Neutrophil (primary cell): Measurements from ENCODE around the gene RFPL4AL1.
"Not testable (repeated sequence)": the region's sequence is repeated elsewhere in the genome, so short reads cannot be mapped to it uniquely, and the experiment has no call there.

Experiments
- H3K27ac ChIP-seq: fragments of 200-600 bp; sonication (generic); 2 replicates; pipeline ENCODE4 v1.5.1; 2016; ENCODE audit warnings: mild to moderate bottlenecking, moderate library complexity
- H3K27me3 ChIP-seq: fragments of 200-600 bp; sonication (generic); 2 replicates; pipeline ENCODE4 v1.6.0; 2016; ENCODE audit warnings: mild to moderate bottlenecking
- H3K36me3 ChIP-seq: fragments of 200-600 bp; sonication (generic); 2 replicates; pipeline ENCODE4 v1.5.1; 2017
- H3K4me1 ChIP-seq, 2 experiments: fragments of 200-600 bp in 1 of 2; sonication (generic) in 1 of 2; 1 replicate in 1 of 2; 2 replicates in 1 of 2; pipeline versions ENCODE4 v1.5.1 to v1.6.1; 2013 to 2016; ENCODE audit warnings: low read depth in 1 of 2, low read length in 1 of 2, mild to moderate bottlenecking in 1 of 2, moderate library complexity in 1 of 2; ENCODE audit not compliant: control insufficient read depth in 1 of 2, insufficient read depth in 1 of 2
- H3K4me3 ChIP-seq, 2 experiments: fragments of 200-600 bp in 1 of 2; sonication (generic) in 1 of 2; 1 replicate in 1 of 2; 2 replicates in 1 of 2; pipeline ENCODE4 v1.5.1; 2013 to 2016; ENCODE audit warnings: low read depth in 1 of 2, low read length in 1 of 2, mild to moderate bottlenecking in 1 of 2, moderate library complexity in 1 of 2
- H3K9me3 ChIP-seq: fragments of 200-600 bp; sonication (generic); 2 replicates; pipeline ENCODE4 v1.5.1; 2016
- TF ChIP-seq, protein P1 (sequence below): fragments of 200-600 bp; sonication (generic); IDR thresholded peaks from 2 replicates; pipeline ENCODE4 v1.5.1; 2016; ENCODE audit warnings: antibody characterized with exemption

Gene RFPL4AL1

DNA sequence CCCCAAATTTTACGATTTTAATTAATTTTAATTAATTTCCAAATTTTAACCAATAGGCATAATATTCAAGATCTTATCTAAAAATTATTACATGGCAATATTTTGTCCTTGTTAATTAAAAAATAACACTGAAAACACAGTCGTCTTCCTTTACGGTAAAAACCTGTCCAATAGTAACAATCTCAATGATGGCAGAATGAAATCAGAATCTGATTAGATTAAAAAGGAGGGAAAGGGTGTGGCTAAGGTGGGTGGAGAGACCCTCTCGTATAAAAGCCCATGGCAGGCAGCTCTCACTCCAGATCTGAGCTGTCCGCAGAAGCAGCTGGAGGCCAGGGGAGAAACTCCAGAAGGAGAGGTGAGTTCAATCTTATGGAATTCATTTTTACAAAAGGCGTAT, at the start of gene RFPL4AL1:
TSS of gene RFPL4AL1 (plus strand) at position 301 of the 400 bp plus-strand sequence. CDS start 2,687 bp downstream, outside the sequence.
- not testable (repeated sequence) for H3K36me3 ChIP-seq, H3K4me1 ChIP-seq, H3K27me3 ChIP-seq, H3K4me3 ChIP-seq, H3K9me3 ChIP-seq, H3K27ac ChIP-seq

DNA sequence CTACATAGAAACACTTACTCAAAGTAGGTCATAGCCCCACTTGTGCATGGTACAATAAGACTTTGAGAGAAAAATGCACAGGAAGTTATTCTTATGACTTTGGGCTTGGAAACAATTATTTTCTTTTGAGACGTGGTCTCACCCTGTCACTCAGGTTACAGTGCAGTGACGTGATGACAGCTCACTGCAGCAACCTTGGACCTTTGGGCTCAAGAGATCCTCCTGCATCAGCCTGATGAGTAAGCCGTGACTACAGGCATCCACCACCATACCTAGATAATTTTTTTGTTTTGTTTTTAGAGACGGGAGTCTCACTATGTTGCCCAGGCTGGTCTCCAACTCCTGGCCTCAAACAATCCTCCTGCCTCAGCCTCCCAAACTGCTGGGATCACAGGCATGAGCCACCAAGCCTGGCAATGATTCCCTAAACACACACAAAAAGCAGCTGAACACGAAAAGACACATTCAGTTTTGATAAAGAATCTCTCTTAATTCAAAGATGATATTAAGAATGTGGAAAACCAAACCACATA, 48.6 kb upstream of the RFPL4AL1 start:
- H3K4me3 ChIP-seq, result no peak overlapping the region
- H3K27me3 ChIP-seq, result peaks cover 19% of the 10 kb centered on the region
- H3K36me3 ChIP-seq, result no peaks in the 10 kb centered on the region
- no peaks in the 10 kb centered on the region for H3K9me3 ChIP-seq
- H3K4me1 ChIP-seq, result no peaks in the 10 kb centered on the region
- TF ChIP-seq, protein P1, sequence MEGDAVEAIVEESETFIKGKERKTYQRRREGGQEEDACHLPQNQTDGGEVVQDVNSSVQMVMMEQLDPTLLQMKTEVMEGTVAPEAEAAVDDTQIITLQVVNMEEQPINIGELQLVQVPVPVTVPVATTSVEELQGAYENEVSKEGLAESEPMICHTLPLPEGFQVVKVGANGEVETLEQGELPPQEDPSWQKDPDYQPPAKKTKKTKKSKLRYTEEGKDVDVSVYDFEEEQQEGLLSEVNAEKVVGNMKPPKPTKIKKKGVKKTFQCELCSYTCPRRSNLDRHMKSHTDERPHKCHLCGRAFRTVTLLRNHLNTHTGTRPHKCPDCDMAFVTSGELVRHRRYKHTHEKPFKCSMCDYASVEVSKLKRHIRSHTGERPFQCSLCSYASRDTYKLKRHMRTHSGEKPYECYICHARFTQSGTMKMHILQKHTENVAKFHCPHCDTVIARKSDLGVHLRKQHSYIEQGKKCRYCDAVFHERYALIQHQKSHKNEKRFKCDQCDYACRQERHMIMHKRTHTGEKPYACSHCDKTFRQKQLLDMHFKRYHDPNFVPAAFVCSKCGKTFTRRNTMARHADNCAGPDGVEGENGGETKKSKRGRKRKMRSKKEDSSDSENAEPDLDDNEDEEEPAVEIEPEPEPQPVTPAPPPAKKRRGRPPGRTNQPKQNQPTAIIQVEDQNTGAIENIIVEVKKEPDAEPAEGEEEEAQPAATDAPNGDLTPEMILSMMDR, result no peak
- no peak overlapping the region for H3K27ac ChIP-seq

DNA sequence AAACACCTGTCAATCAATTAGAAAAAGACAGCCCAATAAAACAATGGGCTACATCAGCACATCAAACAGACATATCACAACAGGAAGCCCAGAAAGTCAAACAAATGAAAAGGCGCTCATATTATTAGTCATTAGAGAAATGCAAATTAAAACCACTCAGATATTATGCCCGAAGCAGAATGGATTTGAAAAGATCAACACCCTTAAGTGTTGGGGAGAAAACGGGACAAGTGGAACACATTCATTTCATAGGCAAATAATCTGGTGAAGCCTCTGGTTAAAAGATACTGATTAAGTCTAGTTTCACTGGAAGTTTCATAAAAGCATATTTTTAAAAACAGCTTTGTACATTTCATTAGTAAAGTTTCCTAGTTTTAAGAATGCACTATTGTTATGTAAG, 48.1 kb upstream of the RFPL4AL1 start:
- Histone ChIP-seq H3K27ac (no peak overlapping the region), H3K27me3 (peaks cover 19% of the 10 kb centered on the region), H3K36me3 (no peaks in the 10 kb centered on the region), H3K9me3 (no peaks in the 10 kb centered on the region), H3K4me3 (no peak overlapping the region), H3K4me1 (no peaks in the 10 kb centered on the region)
- TF ChIP-seq, protein P1, result no peak

DNA sequence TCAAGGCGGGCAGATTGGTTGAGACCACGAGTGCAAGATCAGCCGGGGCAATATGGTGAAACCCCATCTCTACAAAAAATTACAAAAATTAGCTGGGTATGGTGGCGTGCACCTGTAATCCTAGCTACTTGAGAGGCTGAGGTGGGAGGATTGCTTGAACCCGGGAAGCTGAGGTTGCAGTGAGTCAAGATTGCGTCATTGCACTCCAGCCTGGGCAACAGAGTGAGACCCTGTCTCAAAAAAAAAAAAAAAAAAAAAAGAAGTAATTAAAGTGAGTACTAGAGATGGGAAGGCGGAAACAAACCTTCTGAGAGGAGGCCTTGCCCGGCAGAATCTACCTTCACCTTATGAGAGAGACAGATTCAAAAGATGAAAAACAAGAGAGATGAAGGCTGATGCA, 45.4 kb upstream of the RFPL4AL1 start:
- Histone ChIP-seq H3K27ac (no peak overlapping the region), H3K27me3 (peaks cover 3% of the 10 kb centered on the region), H3K36me3 (no peaks in the 10 kb centered on the region), H3K9me3 (no peaks in the 10 kb centered on the region), H3K4me3 (no peak overlapping the region), H3K4me1 (no peaks in the 10 kb centered on the region)
- TF ChIP-seq, protein P1, result no peak

DNA sequence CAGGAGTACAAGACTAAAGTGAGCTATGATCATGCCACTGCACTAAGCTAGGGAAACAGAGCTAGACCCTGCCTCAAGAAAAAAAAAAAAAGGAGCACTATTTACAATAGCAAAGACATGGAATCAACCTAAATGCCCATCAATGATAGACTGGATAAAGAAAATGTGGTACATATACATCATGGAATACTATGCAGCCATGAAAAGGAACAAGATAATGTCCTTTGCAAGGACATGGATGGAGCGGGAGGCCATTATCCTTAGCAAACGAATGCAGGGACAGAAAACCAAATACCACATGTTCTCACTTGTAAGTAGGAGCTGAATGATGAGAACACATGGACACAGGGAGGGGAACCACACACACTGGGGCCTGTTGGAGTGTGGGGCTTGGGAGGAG, 38.5 kb upstream of the RFPL4AL1 start:
- H3K4me1 ChIP-seq, H3K4me3 ChIP-seq, H3K36me3 ChIP-seq, H3K27ac ChIP-seq, H3K27me3 ChIP-seq, H3K9me3 ChIP-seq: not testable (repeated sequence)

DNA sequence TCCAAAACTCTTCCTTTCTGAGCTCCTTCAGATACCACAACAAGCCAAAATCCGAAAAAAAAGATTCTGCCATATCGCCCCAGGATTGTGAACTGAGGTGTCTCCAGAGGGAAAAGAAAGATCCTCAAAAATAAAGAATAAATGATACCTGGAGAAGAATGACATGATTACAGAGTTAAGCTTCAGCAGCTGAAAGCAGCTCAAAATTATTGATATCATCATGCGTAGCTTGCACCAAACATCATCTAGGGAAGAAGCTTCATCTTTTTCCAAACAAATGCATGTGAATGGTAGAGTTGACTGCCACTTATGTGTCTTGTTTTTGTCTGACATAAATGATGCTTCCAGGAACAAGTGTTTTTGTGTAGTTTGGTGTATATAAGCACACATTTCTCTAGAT, 30.6 kb upstream of the RFPL4AL1 start, which contains the start of gene NLRP9:
TSS of gene NLRP9 (minus strand) at position 101 of the 400 bp plus-strand sequence. CDS start at position 73, 28 bp downstream.
- no peak within 1 kb of the TSS for H3K27ac ChIP-seq
- H3K4me1 ChIP-seq, result no peaks in the 10 kb centered on the region
- no peaks in the 10 kb centered on the region for H3K9me3 ChIP-seq
- H3K27me3 ChIP-seq, result no peaks in the 10 kb centered on the region
- no peak within 1 kb of the TSS for H3K4me3 ChIP-seq
- TF ChIP-seq, protein P1, result no peak
- H3K36me3 ChIP-seq, result no peaks in the 10 kb centered on the region

DNA sequence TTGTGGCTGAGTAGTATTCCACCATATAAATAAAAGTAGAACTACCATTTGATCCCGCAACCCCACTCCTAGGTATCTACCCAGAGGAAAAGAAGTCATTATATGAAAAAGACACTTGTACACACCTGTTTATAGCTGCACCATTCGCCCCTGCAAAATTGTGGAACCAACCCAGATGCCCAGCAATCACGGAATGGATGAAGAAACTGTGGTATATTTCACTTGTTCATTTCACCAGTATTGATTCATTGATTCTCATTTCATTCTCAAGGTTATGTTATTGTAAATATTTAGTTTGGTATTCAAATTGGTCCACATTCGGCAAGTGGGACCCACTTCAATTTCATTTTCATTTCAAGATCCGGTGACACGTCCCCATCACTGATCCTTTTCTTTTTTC, 18.2 kb upstream of the RFPL4AL1 start:
- Histone ChIP-seq H3K27me3 (no peaks in the 10 kb centered on the region), H3K4me3 (no peak overlapping the region), H3K9me3 (no peaks in the 10 kb centered on the region), H3K27ac (no peak overlapping the region), H3K4me1 (no peaks in the 10 kb centered on the region), H3K36me3 (no peaks in the 10 kb centered on the region)
- TF ChIP-seq, protein P1, result no peak
